Bronchial epithelial cell (primary cell): ENCODE data around the gene TTYH3. TPM values are rescaled to one million over a fixed set of nuclear protein-coding genes. Genes with fewer than 3 reads are reported as not detected.

ENCODE experiments used
- DNase-seq: peaks from one replicate; pipeline ENCODE4 v3.0.0-alpha.2; 2010; ENCODE audit warnings: low read depth
- FAIRE-seq: peaks from 2 replicates; lab custom pipeline; 2011; peaks lifted over from hg19 to GRCh38; lab: Jason Lieb, UNC
- H3K27me3 ChIP-seq: 2 replicates; pipeline ENCODE4 v1.5.1; 2011; ENCODE audit warnings: low read length; ENCODE audit not compliant: control insufficient read depth, insufficient read depth
- H3K36me3 ChIP-seq: 2 replicates; pipeline ENCODE4 v1.5.1; 2011; ENCODE audit warnings: low read length; ENCODE audit not compliant: control insufficient read depth, insufficient read depth
- H3K4me3 ChIP-seq: 2 replicates; pipeline ENCODE4 v1.5.1; 2011; ENCODE audit warnings: mild to moderate bottlenecking, low read depth, low read length, control low read depth
- total RNA-seq: library from RNA; depleted of rRNA; stranded (reverse); fragments of >200 nt; gene quantifications from 2 replicates; pipeline ENCODE4 v1.2.1, GENCODE V29; 2014
- TF ChIP-seq, protein P1 (sequence below): IDR thresholded peaks from 2 replicates; pipeline ENCODE4 v1.5.1; 2011; ENCODE audit warnings: mild to moderate bottlenecking, moderate library complexity, low read length, control low read depth, inconsistent platforms; ENCODE audit not compliant: insufficient read depth, severe bottlenecking

TTYH3 gene
- total RNA-seq, 1 donor from 2014 or later = 5.8 TPM

DNA sequence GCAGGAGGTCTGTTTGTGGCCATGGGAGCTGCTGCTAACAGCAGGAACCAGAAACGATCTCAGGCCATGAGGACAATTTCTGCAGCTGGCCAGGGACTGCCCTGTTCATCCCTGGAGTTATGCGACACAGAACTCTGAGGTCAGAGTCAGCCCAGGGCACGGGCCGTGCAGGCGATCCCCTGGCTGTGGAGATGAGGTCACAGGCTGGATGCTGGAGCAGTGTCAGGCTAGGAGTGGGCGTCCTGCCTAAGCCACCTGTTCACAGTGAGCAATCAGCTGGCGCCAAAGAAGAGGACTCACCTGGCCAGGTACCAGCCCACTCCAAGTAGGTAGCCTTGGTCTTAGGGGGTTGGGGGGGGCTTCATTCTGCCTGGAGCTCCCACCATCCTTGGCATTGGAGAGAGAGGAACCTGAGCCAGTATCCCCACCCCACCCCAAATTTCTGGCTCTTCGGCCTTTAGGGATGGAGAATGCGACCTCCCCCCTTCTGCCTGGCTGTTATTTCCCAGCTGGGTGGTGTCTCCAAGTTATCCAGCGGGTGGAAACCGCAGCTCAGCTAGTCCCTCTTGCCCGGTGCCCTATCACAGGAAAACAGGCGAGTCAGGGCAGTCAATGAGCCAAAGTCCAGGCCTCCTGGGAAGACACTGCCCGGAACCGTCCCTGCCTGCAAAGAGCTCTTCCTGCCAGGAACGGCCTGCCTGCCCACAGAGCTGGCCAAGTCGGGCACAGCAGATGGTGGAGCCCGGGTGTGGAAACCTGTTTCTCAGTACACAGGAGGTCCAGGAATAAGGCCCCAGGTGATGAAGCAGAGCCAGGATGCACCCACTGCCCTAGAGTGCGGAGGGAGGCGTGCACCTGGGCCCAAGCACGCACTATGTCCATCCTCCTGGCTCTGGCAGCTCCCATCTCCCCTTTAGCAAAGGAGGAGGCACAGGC lies 1.8 kb upstream of the TTYH3 start:
- no peak overlapping the region for H3K4me3 ChIP-seq
- DNase-seq = peak; percentile 52
- no peaks in the 10 kb centered on the region for H3K27me3 ChIP-seq
- TF ChIP-seq, protein P1, sequence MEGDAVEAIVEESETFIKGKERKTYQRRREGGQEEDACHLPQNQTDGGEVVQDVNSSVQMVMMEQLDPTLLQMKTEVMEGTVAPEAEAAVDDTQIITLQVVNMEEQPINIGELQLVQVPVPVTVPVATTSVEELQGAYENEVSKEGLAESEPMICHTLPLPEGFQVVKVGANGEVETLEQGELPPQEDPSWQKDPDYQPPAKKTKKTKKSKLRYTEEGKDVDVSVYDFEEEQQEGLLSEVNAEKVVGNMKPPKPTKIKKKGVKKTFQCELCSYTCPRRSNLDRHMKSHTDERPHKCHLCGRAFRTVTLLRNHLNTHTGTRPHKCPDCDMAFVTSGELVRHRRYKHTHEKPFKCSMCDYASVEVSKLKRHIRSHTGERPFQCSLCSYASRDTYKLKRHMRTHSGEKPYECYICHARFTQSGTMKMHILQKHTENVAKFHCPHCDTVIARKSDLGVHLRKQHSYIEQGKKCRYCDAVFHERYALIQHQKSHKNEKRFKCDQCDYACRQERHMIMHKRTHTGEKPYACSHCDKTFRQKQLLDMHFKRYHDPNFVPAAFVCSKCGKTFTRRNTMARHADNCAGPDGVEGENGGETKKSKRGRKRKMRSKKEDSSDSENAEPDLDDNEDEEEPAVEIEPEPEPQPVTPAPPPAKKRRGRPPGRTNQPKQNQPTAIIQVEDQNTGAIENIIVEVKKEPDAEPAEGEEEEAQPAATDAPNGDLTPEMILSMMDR = no peak
- H3K36me3 ChIP-seq = no peaks in the 10 kb centered on the region
- FAIRE-seq = no peak

DNA sequence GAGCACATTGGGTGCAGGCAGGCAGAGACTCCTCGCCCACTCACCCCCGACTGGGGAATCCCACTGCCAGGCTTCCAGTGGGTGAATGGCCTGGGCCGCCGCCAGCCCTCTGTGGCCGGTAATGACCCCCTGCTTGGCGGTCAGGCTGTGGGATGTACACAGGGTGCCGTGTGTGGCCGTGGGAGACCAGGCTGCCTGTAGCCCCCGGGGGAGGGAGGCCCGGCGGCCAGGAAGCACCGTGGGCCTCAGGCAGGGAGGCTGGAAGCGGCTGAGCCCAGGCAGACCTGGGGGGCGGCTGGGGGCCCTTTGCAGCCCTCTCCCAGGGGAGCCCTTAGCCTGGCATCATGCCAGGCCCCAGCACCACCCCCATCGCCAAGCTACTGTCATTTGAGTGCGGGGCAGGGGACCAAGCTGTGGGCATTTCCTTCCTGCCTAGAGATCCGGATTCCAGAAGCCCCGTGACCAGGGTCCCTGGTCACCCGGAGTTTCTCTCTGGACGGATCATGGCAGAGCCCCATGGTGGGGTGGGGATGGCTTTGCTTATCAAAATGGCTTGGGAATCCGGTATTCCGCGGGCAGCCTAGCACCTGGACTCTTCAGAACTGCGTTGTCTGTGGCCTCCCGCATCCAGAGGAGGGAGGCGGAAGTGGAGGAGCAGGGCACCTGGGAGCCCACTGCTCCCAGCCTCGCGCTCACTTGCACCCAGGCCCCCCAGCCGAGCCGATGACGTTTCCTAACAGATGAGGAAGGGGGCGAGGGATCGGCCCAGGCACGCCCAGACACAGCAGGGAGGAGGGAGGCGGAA lies 1.1 kb downstream of the TTYH3 start:
- peaks cover 5% of the 10 kb centered on the region for H3K36me3 ChIP-seq
- peak overlapping the region; percentile 87 for H3K4me3 ChIP-seq
- FAIRE-seq (no peak), DNase-seq (peak; percentile 73)
- H3K27me3 ChIP-seq = no peaks in the 10 kb centered on the region
- TF ChIP-seq, protein P1 = no peak

DNA sequence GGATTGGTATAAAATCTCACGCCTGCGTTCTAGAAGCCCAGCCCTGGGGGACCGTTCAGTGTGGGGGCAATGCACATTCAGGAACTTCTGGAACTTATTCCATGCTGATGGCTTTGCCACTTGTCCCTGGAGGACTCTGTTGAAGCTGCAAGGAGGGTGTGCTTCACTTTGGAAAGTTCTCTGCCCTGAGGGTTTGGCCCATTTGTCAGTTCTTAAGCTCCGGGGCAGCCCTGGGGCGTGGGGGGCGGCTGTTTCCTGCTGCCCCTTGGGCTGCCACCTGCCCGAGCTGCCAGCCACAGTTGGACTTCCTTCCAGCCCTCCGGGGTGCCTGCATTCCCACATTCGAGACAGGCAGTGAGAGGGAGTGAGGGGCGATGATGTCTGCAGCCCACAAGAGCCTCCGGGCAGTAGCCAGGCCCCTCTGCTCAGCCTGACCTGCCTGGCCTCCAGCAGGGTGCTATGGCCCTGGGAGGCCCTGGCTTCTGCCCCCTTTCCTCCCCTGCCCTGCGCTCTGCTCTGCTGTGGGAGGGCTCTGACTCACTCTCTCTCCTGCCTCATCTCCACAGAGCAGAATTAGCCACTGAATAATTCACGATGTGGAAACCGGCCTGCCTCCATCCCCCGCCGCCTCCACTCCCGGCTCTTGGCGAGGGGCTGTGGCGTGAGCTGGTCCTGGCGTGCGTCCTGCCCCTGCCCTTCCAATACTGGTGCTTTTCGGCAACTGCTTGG lies 1.9 kb downstream of the TTYH3 start:
- peak; percentile 74 for DNase-seq
- TF ChIP-seq, protein P1 = no peak
- no peak for FAIRE-seq

DNA sequence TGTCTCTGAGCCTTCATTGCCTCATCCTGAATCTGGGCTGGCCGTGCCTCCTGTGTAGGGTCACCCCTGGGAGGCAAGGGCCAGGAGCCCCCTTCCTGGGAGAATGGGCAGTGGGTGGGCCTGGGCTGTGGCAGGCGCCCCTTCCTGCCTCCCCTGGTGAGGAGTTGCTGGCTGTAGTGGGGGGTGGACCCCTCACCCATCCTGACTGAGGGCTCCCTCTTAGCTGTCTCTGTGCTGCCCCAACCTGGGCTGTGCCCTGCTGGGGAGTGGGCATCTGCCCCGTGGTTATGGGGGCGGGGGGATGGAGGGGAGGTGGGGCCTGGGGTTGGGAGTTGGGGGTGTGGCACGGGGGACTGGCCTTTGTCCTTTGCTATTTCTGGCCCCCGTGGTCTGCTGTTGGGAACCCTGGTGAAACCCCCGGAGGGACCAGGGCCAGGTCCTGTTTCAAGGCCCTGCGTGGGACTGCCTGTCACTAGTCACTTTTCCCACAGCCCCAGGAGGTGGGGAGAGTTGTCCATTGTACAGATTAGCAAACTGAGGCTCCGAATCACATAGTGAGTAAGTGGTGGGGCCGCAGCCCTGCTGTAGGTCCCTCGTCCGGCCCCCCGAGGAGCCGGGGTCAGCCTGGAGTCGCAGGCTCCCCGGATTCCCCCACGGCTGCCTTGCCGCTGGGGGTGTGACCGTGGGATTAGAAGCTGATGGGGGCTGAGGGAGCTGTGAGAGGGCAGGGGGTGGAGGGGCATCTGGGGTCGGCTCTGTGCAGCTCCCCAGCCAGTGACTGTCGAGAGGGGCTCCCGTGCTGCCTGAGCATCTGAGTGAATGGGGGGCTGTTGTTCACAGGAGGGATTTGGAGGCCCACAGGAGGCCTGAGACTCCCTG lies 2.7 kb downstream of the TTYH3 start:
- H3K27me3 ChIP-seq = no peaks in the 10 kb centered on the region
- peaks cover 5% of the 10 kb centered on the region for H3K36me3 ChIP-seq
- no peak for DNase-seq
- H3K4me3 ChIP-seq = peak overlapping the region; percentile 87
- TF ChIP-seq, protein P1 = no peak
- no peak for FAIRE-seq

More for the DNA sequence above, 1.9 kb downstream of the TTYH3 start:
- peaks cover 5% of the 10 kb centered on the region for H3K36me3 ChIP-seq
- H3K27me3 ChIP-seq = no peaks in the 10 kb centered on the region
- peak overlapping the region; percentile 87 for H3K4me3 ChIP-seq
